Measurements from ENCODE around the gene SAMM50.

SAMM50 gene

DNA sequence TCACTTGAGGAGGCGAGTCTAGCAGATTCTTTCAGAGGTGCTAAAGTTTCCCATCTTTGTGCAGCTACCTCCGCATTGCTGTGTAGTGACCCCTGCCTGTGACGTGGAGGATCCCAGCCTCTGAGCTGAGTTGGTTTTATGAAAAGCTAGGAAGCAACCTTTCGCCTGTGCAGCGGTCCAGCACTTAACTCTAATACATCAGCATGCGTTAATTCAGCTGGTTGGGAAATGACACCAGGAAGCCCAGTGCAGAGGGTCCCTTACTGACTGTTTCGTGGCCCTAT is 8.9 kb upstream of the SAMM50 start:
- no peak for DNase-seq

DNA sequence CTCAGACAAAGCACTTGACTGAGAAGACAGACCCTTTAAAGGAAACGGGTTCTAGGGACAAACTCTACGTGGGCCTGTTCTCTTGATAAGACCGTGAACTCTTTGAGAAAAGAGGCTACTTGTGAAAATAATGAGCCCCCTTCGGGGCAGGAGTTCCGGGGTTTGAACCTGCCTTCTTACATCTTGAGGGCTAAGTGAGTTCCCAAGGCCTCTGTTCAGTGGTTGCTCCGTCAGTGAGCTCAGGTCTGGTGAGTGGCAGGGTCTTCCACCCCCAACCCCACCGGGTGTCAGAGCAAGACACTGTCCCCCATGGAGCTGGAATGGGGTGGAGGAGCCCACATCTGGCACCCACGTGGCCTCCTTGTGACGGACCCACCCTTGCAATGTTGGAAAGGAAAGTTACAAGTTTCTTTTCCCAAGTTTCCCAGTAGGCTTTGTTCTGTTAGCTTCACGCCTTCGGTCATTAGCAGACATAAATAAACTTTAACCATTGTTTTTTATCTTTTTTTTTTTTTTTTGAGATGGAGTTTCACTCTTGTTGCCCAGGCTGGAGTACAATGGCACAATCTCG is 6.3 kb upstream of the SAMM50 start:
- no peak for DNase-seq

DNA sequence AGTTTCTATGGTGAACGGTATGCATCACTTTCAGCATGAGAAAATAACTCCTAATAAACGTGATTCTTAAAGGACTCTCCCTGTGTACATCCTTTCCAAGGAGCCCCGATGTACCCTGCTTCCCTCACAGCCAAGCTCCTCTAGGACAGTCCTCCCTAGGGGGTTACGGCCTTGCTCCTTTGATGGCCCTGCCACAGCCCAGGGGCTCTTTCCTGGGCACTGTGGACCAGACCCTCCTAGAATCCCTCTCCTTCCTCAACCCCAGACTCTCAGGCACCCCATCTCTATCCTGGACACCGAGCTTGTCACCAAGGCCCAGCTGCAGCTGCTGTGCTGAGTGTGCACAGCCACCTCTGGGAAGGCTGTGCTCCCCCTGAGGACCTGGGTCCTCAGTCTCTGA is 3.9 kb upstream of the SAMM50 start:
- no peak for DNase-seq

DNA sequence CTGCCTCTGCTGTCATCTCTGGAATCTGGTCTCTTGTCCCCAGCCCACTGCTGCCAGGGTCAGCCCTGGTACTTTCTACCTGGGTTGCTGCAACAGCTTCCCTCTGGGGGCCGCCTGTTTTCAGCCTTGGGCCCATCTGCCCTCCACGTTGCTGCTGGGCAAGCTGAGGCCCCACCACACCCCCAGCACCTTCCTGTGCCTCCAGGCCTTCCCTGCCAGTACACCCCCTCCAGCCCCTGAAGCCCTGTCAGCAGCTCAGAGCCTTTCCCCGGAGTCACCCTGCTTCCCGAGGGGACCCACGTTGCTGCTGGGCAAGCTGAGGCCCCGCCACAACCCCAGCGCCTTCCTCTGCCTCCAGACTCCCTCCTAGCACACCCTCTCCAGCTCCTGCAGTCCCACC is 3.3 kb upstream of the SAMM50 start:
- no peak for DNase-seq

DNA sequence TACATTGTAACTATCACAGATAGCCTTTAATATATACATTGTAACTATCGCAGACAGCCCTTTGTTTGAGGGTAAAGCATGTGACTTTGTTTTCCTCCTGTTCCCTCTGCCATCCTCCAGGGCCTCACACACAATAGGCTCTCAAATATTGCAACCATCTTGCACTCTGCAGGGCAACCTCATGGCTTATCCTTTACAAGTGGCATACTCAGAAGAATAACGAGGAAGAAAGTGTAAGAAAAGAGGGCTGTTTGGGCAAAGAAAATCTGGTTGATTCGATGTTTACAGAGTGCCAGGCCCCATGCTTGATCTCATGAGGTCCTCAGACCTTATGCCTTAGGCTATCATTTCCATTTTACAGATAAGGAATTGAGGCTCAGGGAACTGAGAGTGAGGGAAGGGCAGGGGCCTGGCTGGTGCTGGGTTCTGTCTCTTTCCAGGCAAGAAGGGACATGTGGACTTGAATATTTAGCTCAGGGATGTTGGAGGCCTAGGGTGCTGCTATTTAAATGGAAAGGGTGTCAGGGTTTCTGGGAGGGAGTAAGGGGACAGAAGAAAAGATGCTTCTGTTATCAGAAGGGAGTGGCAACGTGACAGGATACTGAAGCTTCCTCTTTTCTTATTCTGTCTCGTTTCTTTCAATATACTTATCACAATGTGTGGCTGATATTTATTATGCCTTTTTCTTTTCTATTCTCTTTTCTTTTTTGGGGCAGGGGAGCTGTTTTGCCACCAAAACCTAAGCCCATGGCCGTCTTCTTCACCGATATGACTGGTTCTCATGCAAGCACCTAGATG is 1.1 kb upstream of the SAMM50 start:
- no peak for DNase-seq

DNA sequence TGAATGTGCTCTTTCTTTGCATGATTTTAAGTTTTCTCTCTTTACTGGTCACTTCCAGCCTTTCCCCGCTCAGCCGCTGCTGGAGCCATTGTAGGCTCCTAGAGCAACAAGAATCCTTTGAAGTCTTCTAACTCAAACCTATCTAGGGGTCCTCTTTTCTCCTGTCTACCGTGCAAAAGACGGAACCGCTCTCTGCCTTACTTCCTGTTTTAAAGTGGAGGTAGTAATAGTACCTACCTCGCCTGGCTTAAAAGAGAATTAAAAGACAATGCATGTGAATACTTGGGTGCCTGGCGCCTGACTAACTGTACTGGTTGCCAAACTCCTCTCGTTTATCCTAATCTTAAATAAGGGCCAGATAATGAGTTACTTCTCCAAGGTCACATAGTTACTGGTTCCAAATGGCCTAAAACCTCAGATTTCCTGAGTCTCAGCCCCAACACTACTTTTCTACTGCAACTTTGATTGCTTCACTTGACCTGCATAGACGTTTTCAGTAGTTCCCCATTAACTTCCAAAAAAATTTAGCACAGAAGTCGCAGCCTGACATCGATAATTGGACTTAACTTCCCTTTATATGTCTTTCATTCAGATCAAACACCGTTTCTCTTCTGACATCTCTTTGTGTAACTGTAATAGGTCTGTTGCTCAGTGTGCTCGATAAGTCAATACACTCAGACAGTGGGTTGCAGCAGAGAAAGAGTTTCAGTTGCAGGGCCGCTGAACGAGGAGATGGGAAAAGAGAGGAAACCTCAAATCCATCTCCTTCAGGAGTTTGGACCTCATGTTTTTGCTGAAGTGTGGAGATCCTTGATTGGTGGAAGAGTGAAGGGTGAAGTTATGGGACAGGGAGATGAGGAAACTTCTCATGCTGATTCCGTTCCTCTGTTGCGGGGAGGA is 891 bp downstream of the SAMM50 start:
- DNase-seq = no peak

DNA sequence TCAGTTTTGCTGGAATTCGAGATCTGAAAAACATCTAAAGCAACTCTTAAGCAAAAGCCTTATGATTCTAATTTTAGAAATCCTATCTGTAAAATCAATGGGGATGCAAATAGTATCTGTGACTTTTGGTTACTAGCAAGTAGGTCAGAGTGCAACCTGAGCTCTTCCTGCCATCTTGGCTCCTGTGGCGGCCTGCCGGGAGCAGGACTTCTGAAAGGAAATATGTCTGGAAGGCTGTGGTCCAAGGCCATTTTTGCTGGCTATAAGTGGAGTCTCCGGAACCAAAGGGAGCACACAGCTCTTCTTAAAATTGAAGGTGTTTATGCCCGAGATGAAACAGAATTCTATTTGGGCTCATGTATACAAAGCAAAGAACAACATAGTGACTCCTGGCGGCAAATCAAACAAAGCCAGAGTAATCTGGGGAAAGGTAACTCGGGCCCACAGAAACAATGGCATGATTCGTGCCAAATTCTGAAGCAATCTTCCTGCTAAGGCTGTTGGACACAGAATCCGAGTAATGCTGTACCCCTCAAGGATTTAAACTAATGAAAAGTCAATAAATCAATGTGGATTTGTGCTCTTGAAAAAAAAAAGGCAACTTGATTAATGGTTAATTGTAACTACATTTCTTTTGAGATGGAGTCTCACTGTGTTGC is 1.7 kb downstream of the SAMM50 start:
- no peak for DNase-seq

DNA sequence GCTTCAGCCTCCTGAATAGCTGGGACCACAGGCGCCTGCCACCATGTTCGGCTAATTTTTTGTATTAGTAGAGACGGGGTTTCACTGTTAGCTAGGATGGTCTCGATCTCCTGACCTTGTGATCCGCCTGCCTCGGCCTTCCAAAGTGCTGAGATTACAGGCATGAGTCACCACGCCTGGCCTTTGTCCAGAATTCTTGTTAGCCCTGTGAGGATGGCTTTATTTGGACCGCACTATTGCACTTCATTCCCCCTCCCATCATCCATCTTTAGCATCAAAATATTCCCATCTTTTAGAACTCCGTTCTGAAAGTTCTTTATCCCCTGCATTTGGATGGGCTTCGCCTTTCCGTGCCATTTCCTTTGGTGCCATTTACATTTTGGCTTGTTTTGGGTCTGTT is 2.6 kb downstream of the SAMM50 start:
- DNase-seq = no peak

DNA sequence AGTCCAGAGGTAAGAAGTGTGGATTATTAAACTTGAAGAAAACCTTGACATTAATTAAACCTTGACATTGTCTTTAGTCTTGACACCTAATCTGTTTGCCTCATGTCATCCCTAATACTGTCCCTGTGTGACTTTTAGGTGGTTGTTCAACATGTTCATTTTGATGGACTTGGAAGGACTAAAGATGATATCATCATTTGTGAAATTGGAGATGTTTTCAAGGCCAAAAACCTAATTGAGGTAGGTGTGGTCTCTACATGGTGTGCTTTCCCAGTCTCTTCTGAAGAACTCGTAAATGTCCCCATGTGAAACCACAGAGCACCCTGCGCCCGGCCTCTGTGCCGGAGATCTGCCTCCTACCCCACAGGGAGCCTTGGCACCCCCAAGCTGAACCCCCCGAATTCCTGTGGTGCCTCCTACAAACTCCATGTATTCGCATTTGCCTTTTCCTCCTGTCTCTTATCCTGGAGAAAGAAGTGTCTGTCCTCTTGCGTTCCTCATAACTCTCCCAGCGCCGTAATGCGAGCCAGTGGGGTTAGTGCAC is 9.1 kb downstream of the SAMM50 start:
- DNase-seq = no peak

DNA sequence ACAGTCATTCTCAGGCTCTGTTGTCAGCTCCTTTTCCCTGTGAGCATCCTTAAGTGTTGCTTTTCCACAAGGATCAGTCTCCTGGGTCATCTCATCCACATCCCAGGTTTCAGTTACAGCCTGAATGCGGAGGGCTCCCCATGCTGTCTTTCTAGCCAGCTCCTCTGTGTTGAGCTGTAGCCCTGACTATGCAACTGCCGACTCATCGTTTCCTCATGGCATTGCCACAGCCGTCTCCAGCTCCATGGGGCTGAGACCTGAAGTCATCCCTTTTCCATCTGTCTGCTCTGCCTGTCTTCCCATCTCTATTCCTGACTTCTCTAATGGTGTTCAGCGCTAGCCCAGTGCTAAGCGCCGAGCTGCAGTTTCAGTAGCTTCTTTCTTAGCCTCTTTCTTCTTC is 11.8 kb downstream of the SAMM50 start:
- DNase-seq = no peak

DNA sequence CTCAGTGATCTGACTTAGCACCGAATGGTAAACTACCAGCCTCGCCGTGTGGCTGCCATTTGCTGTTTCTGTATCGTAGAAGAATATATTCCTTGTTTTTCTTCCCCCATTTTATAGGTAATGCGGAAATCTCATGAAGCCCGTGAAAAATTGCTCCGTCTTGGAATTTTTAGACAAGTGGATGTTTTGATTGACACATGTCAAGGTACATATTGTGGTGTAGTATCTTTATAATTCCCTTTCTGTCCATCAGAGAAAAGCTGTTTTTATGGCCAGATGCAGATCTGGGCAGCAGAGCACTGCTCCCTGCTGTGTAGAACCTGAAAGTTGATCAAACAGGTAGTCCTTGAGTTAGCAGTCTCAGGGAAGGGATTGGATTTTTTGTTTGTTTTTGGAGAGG is 13.4 kb downstream of the SAMM50 start:
- DNase-seq = no peak

DNA sequence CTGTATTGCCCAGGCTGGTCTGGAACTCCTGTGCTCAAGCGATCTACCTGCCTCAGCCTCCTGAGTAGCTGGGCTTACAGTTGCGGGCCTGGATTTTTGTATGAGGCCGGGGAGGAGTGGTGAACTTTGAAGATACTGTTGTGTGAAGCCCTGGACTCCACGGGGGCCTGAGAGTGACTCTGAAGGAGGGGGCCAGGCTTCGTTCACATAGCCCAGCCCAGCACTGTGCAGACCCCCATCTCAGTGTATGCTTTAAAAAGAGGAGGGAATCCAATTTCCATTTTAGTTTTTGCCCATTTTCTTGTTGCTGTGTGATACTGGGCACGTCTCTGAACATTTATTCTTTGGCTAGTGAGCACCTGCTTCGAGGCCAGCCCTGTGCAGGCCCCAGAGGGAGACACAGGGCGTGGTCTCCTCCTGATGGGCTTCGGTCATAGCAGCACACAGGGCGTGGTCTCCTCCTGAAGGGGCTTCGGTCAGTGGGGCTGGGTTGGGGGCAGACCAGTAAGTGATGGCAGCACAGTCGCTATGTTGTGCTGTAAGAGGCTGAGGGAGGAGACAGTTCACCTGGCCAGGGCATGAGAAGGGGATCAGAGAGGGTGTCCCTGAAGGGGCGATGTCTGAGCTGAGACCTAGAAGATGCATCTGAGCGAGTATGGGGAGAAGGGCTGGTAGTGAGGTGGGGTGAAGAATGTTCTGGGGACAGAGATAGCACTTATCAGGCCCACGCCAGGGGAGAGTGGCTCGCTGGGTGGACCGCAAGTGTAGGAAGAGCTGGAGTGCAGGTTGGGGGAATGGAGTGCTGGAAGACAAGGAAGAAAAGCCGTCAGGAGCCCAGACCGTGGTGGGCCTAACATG is 14.0 kb downstream of the SAMM50 start:
- no peak for DNase-seq

DNA sequence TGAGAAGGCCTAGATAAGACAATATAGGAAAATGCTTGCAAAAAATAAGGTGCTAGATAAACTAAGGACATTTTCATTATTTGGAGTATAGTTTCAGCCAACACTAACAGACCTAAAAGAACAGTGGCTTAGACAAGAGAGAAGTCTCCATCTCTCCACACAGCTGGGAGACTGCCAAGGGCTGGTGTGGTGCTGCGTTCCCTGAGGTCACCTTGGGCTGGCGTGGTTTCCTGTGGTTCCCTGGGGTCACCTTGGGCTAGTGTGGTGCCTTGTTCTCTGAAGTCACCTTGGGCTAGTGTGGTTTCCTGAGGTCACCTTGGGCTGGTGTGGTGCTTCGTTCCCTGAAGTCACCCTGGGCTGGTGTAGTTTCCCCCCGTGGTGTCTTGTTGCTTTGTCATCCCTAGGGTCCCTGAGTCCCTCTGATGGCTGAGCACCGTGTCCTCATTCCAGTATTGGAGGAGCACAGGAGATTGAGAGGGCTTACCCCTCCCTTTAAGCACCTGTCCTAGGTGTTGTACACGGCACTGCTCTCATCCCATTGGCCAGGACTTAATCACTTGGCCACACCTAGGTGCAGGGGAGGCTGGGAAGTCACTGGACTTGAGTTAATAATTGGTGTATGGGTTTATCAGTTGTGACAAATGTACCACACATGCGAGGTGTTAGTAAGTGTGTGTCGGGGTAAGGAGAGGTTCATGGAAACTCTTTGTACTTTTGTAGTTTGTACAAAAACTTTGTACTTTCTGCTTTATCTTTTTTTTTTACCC is 14.9 kb downstream of the SAMM50 start:
- DNase-seq = no peak

DNA sequence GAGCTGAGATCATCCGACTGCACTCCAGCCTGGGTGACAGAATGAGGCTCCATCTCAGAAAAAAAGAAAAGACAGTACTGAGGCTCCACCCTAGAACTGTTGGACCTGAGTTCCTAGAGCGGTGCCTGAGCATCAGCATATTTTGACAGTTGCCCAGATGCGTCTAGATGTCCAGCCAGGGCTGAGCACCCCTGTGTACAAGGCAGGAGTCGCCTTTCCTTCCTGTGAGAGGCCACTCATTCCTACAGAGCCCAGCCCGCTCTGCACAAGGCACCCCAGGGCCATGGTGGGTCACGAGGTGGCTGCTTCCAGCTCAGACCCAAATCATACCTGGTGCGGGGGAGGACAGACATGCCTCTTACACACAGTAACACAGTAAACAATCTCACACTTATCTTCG is 15.9 kb downstream of the SAMM50 start:
- DNase-seq = no peak

DNA sequence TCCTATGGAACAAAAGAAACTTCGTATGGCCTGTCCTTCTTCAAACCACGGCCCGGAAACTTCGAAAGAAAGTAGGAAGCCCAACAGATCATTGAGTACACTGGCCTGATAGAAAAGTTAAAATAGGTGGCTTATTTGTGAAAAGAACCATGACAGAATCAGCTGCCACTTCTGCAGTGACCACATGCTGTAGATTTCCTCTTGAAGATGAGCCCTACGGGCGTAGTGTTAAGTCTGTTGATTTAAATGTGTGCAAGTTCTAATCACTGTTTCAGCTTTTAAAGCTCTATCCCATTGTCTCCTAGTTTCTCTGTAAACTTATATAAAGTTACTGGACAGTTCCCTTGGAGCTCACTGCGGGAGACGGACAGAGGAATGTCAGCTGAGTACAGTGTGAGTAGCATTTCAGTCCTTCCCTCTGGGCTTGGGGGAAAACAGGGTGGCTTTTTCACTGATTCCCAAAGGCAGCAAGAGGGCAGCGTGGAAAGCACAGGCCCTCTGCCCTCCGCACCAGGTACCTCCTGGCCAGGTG is 17.8 kb downstream of the SAMM50 start:
- no peak for DNase-seq

DNA sequence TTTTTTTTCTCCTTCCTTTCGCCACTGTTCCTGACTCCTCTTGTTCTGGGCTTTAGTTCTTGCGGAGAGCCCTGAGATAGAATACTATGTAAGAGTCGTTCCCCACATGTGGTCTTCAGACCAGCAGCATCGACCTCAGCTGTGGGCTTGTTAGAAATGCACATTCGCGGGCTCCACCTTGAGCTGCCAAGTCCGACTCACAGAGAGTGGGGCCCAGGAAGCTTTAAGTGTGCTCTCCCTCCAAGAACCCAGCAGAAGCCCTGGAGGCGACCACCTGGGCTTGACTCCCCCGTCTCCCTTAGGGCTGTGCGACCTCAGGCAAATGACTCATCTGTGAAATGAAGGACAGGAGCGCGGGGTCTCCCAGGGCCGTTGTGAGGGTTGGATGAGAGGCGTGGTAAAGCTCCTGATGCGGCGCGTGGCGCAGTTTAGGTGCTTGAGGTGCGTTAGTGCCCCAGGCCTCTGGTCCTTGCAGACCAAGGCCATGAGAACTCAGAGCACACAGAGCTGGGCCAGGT is 18.8 kb downstream of the SAMM50 start:
- no peak for DNase-seq

DNA sequence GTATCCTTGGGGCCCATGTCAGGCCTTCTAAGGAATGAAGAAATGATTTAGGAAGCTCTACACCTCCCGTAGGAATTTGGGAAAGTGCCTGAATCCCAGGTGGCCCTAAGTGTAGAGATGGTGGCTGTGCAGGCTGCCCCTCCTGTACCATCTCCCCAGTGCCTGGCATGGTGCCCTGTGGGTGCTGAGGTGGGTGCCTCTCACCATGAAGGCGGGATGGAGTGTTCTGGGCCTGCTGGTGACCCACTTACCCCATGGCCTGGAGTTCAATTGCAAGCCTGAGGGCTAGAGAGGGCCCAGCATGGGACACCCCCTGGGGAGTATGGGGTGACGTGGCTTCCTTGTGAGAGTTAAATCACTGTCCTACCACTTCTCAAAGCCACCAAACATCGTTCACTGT is 19.8 kb downstream of the SAMM50 start:
- no peak for DNase-seq

DNA sequence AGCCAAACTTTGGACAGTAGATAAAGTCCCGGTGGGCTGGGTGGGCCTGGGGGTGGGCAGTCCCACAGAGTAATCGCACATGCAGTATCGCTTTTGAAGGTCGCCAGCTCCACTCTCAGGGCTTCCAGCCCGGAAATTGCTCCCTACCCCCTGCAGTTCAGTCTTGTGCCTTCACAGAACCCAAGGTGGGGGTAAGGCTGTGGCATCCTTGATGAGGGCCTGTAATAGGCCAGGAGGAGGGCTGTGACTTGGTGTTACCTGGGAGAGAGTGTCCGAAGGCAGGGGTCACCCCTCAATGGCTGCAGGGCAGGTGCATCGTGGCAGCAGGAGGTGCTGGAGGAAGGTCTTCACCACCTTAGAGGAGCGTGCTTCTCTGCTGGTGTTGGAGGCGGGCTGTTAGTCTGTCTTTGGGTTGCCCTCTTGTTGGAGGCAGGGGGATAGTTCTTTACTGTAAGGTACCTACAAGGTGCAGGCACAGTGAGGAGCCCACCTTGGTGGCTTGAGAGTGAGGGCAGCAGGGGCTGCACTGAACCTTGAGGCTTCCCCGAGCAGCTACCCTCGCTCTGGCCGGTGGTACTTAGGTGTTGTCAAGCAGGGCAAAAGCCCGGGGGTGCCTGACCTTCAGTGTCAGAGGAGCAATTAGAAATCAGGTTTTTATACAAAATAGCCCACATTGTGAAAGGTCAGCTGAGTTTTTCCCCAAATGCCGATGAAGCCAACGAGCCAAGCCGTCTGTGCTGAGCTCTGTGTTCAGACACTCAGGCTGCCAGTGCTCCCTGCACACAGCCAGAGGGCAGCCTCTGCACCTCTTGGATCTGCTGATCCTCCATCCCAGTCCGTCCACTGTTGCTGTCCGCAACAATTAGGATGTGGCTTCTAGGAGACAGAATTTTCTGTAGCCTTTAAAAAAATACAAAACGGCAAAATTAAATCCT is 21.9 kb downstream of the SAMM50 start:
- DNase-seq = no peak

DNA sequence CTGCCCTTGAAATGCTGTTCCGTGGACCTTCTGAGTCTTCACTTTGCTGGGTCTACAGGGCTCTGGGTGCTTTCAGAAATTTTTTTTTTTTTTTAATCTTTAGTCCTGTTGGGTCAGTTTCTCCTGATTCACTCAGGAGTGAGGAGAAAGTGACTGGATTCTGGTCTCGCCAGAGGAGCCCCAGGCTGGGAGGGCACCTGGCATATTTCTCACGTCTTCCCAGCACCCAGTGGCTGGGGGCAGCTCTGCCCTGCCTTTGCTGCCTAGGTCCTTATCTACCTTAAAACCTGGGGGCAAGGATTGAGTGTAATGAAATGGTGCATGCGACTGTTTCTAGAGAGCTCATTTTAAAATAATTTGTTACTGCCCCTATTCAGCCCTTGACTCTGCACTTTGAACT is 23.3 kb downstream of the SAMM50 start:
- no peak for DNase-seq

DNA sequence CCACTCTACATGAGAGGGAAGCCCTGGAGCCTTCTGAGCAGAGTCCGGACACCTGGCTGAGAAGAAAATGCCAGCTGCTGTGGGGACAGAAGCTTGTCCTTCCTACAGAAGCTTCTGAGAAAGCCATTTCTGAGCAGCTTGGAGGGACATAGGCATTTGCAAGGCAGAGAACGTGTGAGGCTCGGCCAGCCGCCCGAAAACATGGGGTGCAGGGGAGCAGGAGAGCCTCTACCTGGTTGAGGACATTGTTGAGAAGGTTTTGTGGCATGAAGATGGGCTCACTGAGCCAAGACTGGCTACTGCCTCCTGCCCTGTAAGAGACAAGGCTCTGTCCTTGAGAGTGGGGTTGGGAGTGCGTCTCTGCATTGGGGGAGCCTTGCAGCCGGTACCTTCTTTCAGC is 25.3 kb downstream of the SAMM50 start:
- DNase-seq = no peak
